IMR-90 (cell line): ENCODE results near the gene SLC9A9. TPM values are rescaled to one million over a fixed set of nuclear protein-coding genes. Genes with fewer than 3 reads are reported as not detected.

Experiments
- ATAC-seq: fragments of 200-7000 bp; cut with Tn5 transposase; 2 replicates; pipeline ENCODE4 v1.9.1; 2020; ENCODE audit warnings: low read depth, mild to moderate bottlenecking, moderate library complexity
- BruUV-seq: library from RNA; stranded (reverse); fragments of 400-500 nt; replicated peaks from 2 replicates; lab custom pipeline; 2021; lab: Mats Ljungman, UMichigan
- CTCF ChIA-PET: fragments of 300-600 bp; formaldehyde crosslinking; extraction: SDS; loops from one replicate; lab custom pipeline; 2021; ENCODE audit warnings: antibody characterized with exemption; lab: Yijun Ruan, JAX
- POLR2A ChIA-PET: fragments of 300-600 bp; sonication (Branson Sonifier 250); formaldehyde crosslinking; loops from one replicate; lab custom pipeline; 2022; ENCODE audit warnings: antibody characterized with exemption; ENCODE audit not compliant: unreplicated experiment; lab: Charles Lee
- DNase-seq: peaks from one replicate; pipeline ENCODE4 v3.0.0; 2013
- H2AFZ ChIP-seq: replicated peaks from 2 replicates; pipeline ENCODE3; 2013; ENCODE audit warnings: low read length, mild to moderate bottlenecking; ENCODE audit not compliant: poor library complexity
- H2AK5ac ChIP-seq: 2 replicates; pipeline ENCODE4 v1.6.1; 2013; ENCODE audit warnings: low read depth, low read length, inconsistent platforms
- H2AK9ac ChIP-seq: replicated peaks from 2 replicates; pipeline ENCODE3; 2013; ENCODE audit warnings: mild to moderate bottlenecking, low read depth, low read length, moderate library complexity; ENCODE audit not compliant: poor library complexity
- H2BK120ac ChIP-seq: 2 replicates; pipeline ENCODE4 v1.6.1; 2013; ENCODE audit warnings: low read depth, low read length, inconsistent platforms
- H2BK15ac ChIP-seq: 3 replicates; pipeline ENCODE4 v1.6.1; 2013; ENCODE audit warnings: low read depth, low read length, inconsistent platforms
- H2BK20ac ChIP-seq: 2 replicates; pipeline ENCODE4 v1.6.1; 2013; ENCODE audit warnings: low read depth, mild to moderate bottlenecking, inconsistent platforms, low read length, moderate library complexity
- H2BK5ac ChIP-seq: 2 replicates; pipeline ENCODE4 v1.6.1; 2013; ENCODE audit warnings: mild to moderate bottlenecking, low read depth, low read length, inconsistent platforms; ENCODE audit not compliant: poor library complexity, severe bottlenecking
- H3K14ac ChIP-seq: replicated peaks from 2 replicates; pipeline ENCODE4 v1.6.1; 2013; ENCODE audit warnings: low read depth, low read length, inconsistent platforms
- H3K18ac ChIP-seq: 2 replicates; pipeline ENCODE4 v1.6.1; 2013; ENCODE audit warnings: low read depth, low read length, control low read depth
- H3K23ac ChIP-seq: 2 replicates; pipeline ENCODE4 v1.6.1; 2013; ENCODE audit warnings: low read depth, low read length, inconsistent platforms
- H3K27ac ChIP-seq: 2 replicates; pipeline ENCODE4 v1.5.1; 2013; ENCODE audit warnings: mild to moderate bottlenecking, control low read depth, low read length; ENCODE audit not compliant: insufficient read depth
- H3K27me3 ChIP-seq: 2 replicates; pipeline ENCODE4 v1.6.1; 2013; ENCODE audit warnings: low read length; ENCODE audit not compliant: control insufficient read depth, insufficient read depth
- H3K36me3 ChIP-seq: 2 replicates; pipeline ENCODE4 v1.6.1; 2013; ENCODE audit warnings: low read length, mixed read lengths; ENCODE audit not compliant: control insufficient read depth, insufficient read depth
- H3K4ac ChIP-seq: 2 replicates; pipeline ENCODE4 v1.6.1; 2013; ENCODE audit warnings: low read depth, low read length, inconsistent platforms
- H3K4me1 ChIP-seq: 2 replicates; pipeline ENCODE4 v1.6.1; 2013; ENCODE audit warnings: low read length, mixed read lengths; ENCODE audit not compliant: control insufficient read depth, insufficient read depth
- H3K4me2 ChIP-seq: 2 replicates; pipeline ENCODE4 v1.6.1; 2013; ENCODE audit warnings: low read depth, mild to moderate bottlenecking, control low read depth, low read length, moderate library complexity
- H3K4me3 ChIP-seq: 2 replicates; pipeline ENCODE4 v1.5.1; 2013; ENCODE audit warnings: low read depth, mild to moderate bottlenecking, control low read depth, low read length, moderate library complexity; ENCODE audit not compliant: insufficient read depth
- H3K56ac ChIP-seq: 2 replicates; pipeline ENCODE4 v1.6.1; 2013; ENCODE audit warnings: low read length, inconsistent platforms; ENCODE audit not compliant: insufficient read depth; ENCODE audit errors: extremely low read depth
- H3K79me1 ChIP-seq, 2 experiments: 2 replicates each; pipeline ENCODE4 v1.6.1; 2013; ENCODE audit warnings: low read length in 2 of 2, inconsistent platforms in 1 of 2, low read depth in 1 of 2
- H3K9ac ChIP-seq: 2 replicates; pipeline ENCODE4 v1.6.1; 2013; ENCODE audit warnings: low read depth, low read length, control low read depth
- H3K9me1 ChIP-seq: 2 replicates; pipeline ENCODE4 v1.6.1; 2013; ENCODE audit warnings: low read length, inconsistent platforms; ENCODE audit not compliant: insufficient read depth
- H3K9me3 ChIP-seq: 2 replicates; pipeline ENCODE4 v1.6.1; 2013; ENCODE audit warnings: low read length; ENCODE audit not compliant: control insufficient read depth, insufficient read depth
- H4K20me1 ChIP-seq: 2 replicates; pipeline ENCODE4 v1.6.1; 2013; ENCODE audit warnings: low read length, inconsistent platforms; ENCODE audit not compliant: insufficient read depth
- H4K5ac ChIP-seq: 2 replicates; pipeline ENCODE4 v1.6.1; 2013; ENCODE audit warnings: mild to moderate bottlenecking, low read depth, low read length, control low read depth
- H4K8ac ChIP-seq, 2 experiments: 2 replicates each; pipeline ENCODE4 v1.6.1; 2013; ENCODE audit warnings: low read depth in 2 of 2, low read length in 2 of 2, control low read depth in 1 of 2, inconsistent platforms in 1 of 2
- H4K91ac ChIP-seq: 2 replicates; pipeline ENCODE4 v1.6.1; 2013; ENCODE audit warnings: low read depth, low read length, inconsistent platforms; ENCODE audit not compliant: insufficient read depth
- CEBPB ChIP-seq: IDR thresholded peaks from 2 replicates; pipeline ENCODE4 v1.6.1; 2012; ENCODE audit warnings: low read depth, low read length, improper control_type of control experiment
- FOS ChIP-seq: fragments of 150-350 bp; IDR thresholded peaks from 2 replicates; pipeline ENCODE4 v1.6.1; 2016; ENCODE audit warnings: low read depth, low read length
- MAFK ChIP-seq: IDR thresholded peaks from 2 replicates; pipeline ENCODE4 v1.6.1; 2012; ENCODE audit warnings: low read depth, low read length, improper control_type of control experiment
- MXI1 ChIP-seq: IDR thresholded peaks from 2 replicates; pipeline ENCODE4 v1.6.1; 2012; ENCODE audit warnings: low read depth, mild to moderate bottlenecking, low read length, moderate library complexity, borderline replicate concordance
- NFE2L2 ChIP-seq: fragments of 150-350 bp; IDR thresholded peaks from 2 replicates; pipeline ENCODE4 v1.6.1; 2016; ENCODE audit warnings: low read depth, mild to moderate bottlenecking, low read length
- POLR2A ChIP-seq: IDR thresholded peaks from 2 replicates; pipeline ENCODE4 v1.6.1; 2012; ENCODE audit warnings: mild to moderate bottlenecking, low read depth, low read length
- RCOR1 ChIP-seq: IDR thresholded peaks from 2 replicates; pipeline ENCODE4 v1.6.1; 2012; ENCODE audit warnings: mild to moderate bottlenecking, low read length, improper control_type of control experiment; ENCODE audit not compliant: insufficient replicate concordance
- WGBS, 2 experiments: methylation state at CpG; one replicate each; pipeline versions ENCODE4 v1.1.5 to v1.1.7; 2013; ENCODE audit warnings: missing lambda C conversion rate in 2 of 2; ENCODE audit not compliant: insufficient read length in 1 of 2; ENCODE audit errors: extremely low coverage in 2 of 2; 5-methylcytosine and 5-hydroxymethylcytosine counted together
- dilution Hi-C: fragments of 300-500 bp; cut with HindIII; formaldehyde crosslinking; loops from one replicate; pipeline ENCODE4 v1.14.3; 2018; ENCODE audit warnings: low sequenced_read_pairs; ENCODE audit not compliant: unreplicated experiment
- in situ Hi-C: fragments of 300-500 bp; cut with MboI; formaldehyde crosslinking; loops from 3 replicates; pipeline ENCODE4 v1.14.3; 2019; ENCODE audit warnings: low sequenced_read_pairs, inconsistent platforms, mixed read lengths
- intact Hi-C: fragments of 100-400 bp; cut with micrococcal nuclease; formaldehyde crosslinking; loops from 2 replicates; pipeline ENCODE4 v1.10.0; 2022
- polyA plus RNA-seq, 3 experiments: library from polyadenylated mRNA; depleted of rRNA; stranded (reverse); fragments of >200 nt; gene quantifications; 2 replicates each; pipeline ENCODE4 v1.2.3, GENCODE V29; 2012; ENCODE audit warnings: low replicate concordance in 1 of 3
- total RNA-seq: library from RNA; depleted of rRNA; stranded (reverse); fragments of >200 nt; gene quantifications from 2 replicates; pipeline ENCODE4 v1.2.3, GENCODE V29; 2012
- TF ChIP-seq, protein P1 (sequence below): fragments of 150-350 bp; IDR thresholded peaks from 2 replicates; pipeline ENCODE4 v1.6.1; 2017; ENCODE audit warnings: mild to moderate bottlenecking, antibody characterized with exemption, low read length, low read depth

SLC9A9 gene
- total and polyA plus RNA-seq, 2 of the 4 experiments (the other 2 are of a cell fraction) = 1.4 to 2.3 TPM

DNA sequence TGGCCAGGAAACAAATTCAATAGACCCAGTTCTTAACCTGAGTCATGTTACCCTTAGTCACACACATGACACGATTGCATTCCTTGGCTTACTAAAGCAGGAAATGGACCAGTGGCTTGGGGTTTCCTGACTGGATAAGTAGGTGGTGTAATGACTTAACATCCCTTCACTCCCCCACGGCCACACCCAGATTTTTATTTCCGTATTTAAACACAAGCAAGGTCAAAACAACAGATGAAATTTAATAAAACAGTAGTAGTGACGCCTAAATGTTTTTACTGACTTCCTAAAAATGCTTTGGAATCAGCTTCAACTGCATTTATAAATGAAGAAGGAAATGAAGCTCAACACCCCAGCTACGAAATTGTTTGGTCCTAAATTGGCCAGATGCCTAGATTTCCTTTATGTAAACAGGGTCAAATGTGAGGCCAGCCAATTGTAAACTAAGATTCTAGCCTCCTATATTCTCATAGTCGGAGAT is 404.4 kb downstream of the SLC9A9 start:
- Histone ChIP-seq H2BK15ac (peak overlapping the region; percentile 45; the same call in 1 of the 3 replicates), H3K9ac (no peak overlapping the region), H3K23ac (peak overlapping the region; percentile 21; the same call in 1 of the 2 replicates), H3K9me1 (no peaks in the 10 kb centered on the region; the same call in 1 of the 2 replicates), H2BK20ac (peak overlapping the region; percentile 41; the same call in 1 of the 2 replicates), H2AK5ac (no peak overlapping the region), H3K18ac (peak overlapping the region; percentile 24; the same call in 1 of the 2 replicates), H4K8ac (peak overlapping the region; percentile 72 to 74), H3K27ac (no peak overlapping the region; the same call in 1 of the 2 replicates), H3K27me3 (no peaks in the 10 kb centered on the region), H3K4me3 (no peak overlapping the region), H2BK120ac (peak overlapping the region; percentile 60), H3K56ac (no peak overlapping the region; the same call in 1 of the 2 replicates), H2BK5ac (peak overlapping the region; percentile 25), H2AFZ (peak overlapping the region; percentile 66), H4K91ac (peak overlapping the region; percentile 66), H4K20me1 (no peaks in the 10 kb centered on the region), H3K14ac (no peak overlapping the region), H3K4me1 (peaks cover 7% of the 10 kb centered on the region; the same call in 1 of the 2 replicates), H3K4ac (peak overlapping the region; percentile 76), H3K9me3 (no peaks in the 10 kb centered on the region), H3K4me2 (no peak overlapping the region), H4K5ac (no peak overlapping the region), H3K36me3 (no peaks in the 10 kb centered on the region), H3K79me1 (no peaks in the 10 kb centered on the region), H2AK9ac (no peak overlapping the region)
- DNase-seq = peak; percentile 98
- dilution Hi-C loops = no loop called here
- TF ChIP-seq POLR2A (no peak), MXI1 (no peak), MAFK (peak; percentile 12; the same call in 1 of the 2 replicates), NFE2L2 (peak; percentile 49; the same call in 1 of the 2 replicates), FOS (peak; percentile 57), CEBPB (peak; percentile 71), RCOR1 (no peak)
- TF ChIP-seq, protein P1, sequence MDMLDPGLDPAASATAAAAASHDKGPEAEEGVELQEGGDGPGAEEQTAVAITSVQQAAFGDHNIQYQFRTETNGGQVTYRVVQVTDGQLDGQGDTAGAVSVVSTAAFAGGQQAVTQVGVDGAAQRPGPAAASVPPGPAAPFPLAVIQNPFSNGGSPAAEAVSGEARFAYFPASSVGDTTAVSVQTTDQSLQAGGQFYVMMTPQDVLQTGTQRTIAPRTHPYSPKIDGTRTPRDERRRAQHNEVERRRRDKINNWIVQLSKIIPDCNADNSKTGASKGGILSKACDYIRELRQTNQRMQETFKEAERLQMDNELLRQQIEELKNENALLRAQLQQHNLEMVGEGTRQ = peak; percentile 56; the same call in 1 of the 2 replicates
- ATAC-seq = peak; percentile 90
- no TSS peak for BruUV-seq
- intact Hi-C loops = no loop called here
- ChIA-PET CTCF (interaction anchor here (2.0 kb wide), 1 partner anchor 9 kb away, joined by 4 read pairs; no protein-coding TSS in a partner anchor), POLR2A (no interaction called here)
- WGBS, 2 experiments = no CpG with 5 or more reads among the region's 6 CpGs
- in situ Hi-C loops = no loop called here
